ENCODE results near the gene TRMT6. TPM values are rescaled to one million over a fixed set of nuclear protein-coding genes. Genes with fewer than 3 reads are reported as not detected.
A peak's percentile ranks its signal among the peaks of the same experiment; 100 is the strongest.

The TRMT6 gene
- total and polyA plus RNA-seq, 9 of the 15 experiments (the other 6 are each of a cell fraction or from before 2014, with no cell fraction given): 10.6 to 21.3 (median 15.6) TPM

DNA sequence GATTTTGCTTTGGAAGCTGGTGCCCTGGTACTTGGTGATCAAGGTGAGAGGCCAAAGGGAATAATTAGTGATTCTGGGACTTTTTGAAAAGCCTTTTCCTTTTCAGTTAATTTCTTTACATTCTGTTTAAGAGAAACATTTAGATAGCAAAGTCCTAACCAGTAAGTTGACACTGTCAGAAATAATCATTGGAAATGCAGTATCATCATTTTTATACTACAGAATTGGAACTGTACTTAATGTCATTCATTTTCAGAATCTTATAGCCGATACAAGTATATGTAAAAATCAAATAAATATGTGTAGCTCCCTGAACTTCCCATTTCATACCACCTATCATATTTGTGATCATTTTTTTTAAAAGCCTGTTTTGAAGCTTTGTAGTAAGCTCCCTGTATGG is 27.6 kb upstream of the TRMT6 start:
- Histone ChIP-seq H3K4me1 (replicated peaks in 1 of 2; ENCODE audit: control insufficient read depth in 2 of 2, insufficient read depth in 2 of 2, low read length in 2 of 2) (no peaks in the 10 kb centered on the region), H3K27me3 (ENCODE audit: control insufficient read depth in 2 of 2, insufficient read depth in 2 of 2, low read length in 2 of 2) (no peaks in the 10 kb centered on the region), H3K36me3 (ENCODE audit: control insufficient read depth, insufficient read depth, low read length) (peaks cover 72% of the 10 kb centered on the region), H3K79me2 (ENCODE audit: control insufficient read depth, insufficient read depth, low read length) (no peaks in the 10 kb centered on the region), H3K27ac (ENCODE audit: extremely low read depth, low read depth, low read length) (no peak overlapping the region), H3K4me3 (no peak overlapping the region), H3K9ac (ENCODE audit: insufficient read depth in 1 of 2, low read depth in 2 of 2, low read length in 2 of 2) (no peak overlapping the region), H2AFZ (ENCODE audit: low read depth, low read length) (no peak overlapping the region), H3K9me1 (ENCODE audit: control insufficient read depth, insufficient read depth, low read length) (no peaks in the 10 kb centered on the region), H4K20me1 (replicated peaks; ENCODE audit: control insufficient read depth, insufficient read depth, low read length) (no peaks in the 10 kb centered on the region), H3K4me2 (ENCODE audit: insufficient read depth, low read length) (no peak overlapping the region), H3K9me3 (replicated peaks; ENCODE audit: control insufficient read depth, insufficient read depth, low read depth, low read length) (no peaks in the 10 kb centered on the region)
- intact Hi-C loops (cut with micrococcal nuclease) (no loop called here), in situ Hi-C loops (cut with MboI) (no loop called here)
- BruUV-seq (replicated peaks): no TSS peak
- DNase-seq (ENCODE audit: extremely low read depth in 1 of 4, low spot score in 3 of 4) (no peak), ATAC-seq (no peak), FAIRE-seq (no peak)
- ChIA-PET POLR2A (interaction anchor here (1.0 kb wide), 1 partner anchor 9 kb away, joined by 3 read pairs; no protein-coding TSS in a partner anchor), CTCF (ENCODE audit: low intra/inter-chr PET ratio) (no interaction called here)
- TF ChIP-seq ZNF316 (IDR thresholded peaks at IDR 0.05) (peak; percentile 63), MAFF (IDR thresholded peaks at IDR 0.05; ENCODE audit: low read length) (0 out of 2 replicates have a peak, but pooled peaks have one; percentile 6), KLF1 (tag; IDR thresholded peaks at IDR 0.05) (no peak), C11orf30 (IDR thresholded peaks at IDR 0.05; ENCODE audit: low read depth) (peak; percentile 39; the same call in 1 of the 2 replicates)
- TF ChIP-seq, protein P1, sequence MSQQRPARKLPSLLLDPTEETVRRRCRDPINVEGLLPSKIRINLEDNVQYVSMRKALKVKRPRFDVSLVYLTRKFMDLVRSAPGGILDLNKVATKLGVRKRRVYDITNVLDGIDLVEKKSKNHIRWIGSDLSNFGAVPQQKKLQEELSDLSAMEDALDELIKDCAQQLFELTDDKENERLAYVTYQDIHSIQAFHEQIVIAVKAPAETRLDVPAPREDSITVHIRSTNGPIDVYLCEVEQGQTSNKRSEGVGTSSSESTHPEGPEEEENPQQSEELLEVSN (IDR thresholded peaks at IDR 0.05; ENCODE audit: borderline replicate concordance in 1 of 2, extremely low read depth in 1 of 2, insufficient read depth in 1 of 2, insufficient read length in 1 of 2, low read depth in 1 of 2, low read length in 1 of 2, poor library complexity in 1 of 2, severe bottlenecking in 1 of 2): no peak
- 100% methylated on average over 1 of the region's 1 CpG for WGBS (ENCODE audit: insufficient coverage, low coverage, missing lambda C conversion rate)

DNA sequence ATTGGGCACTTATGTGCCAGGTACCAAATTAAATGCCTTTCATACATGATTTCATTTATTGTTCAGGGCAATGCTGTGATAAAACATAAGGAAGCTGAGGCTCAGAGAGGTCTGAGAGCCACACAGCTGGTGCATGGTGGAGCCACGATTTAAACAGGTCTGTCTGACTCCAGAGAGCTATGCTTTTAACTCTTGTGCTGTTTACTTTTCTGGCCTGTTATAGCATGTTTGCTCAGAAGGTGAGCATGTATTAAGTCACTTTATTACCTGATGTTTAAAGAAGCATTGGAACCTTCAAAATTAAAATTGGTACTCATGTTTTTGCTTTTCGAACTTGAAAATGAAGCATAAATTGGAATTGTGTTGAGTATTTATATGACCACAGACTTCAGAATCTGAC is 26.9 kb upstream of the TRMT6 start:
- ATAC-seq (no peak), FAIRE-seq (no peak), DNase-seq (ENCODE audit: extremely low read depth in 1 of 4, low spot score in 3 of 4) (no peak)
- H3K79me2 ChIP-seq (ENCODE audit: control insufficient read depth, insufficient read depth, low read length): no peaks in the 10 kb centered on the region
- intact Hi-C loops (cut with micrococcal nuclease) (no loop called here), in situ Hi-C loops (cut with MboI) (no loop called here)
- no peak overlapping the region for H3K9ac ChIP-seq (ENCODE audit: insufficient read depth in 1 of 2, low read depth in 2 of 2, low read length in 2 of 2)
- BruUV-seq (replicated peaks): no TSS peak
- no peak overlapping the region for H3K4me3 ChIP-seq
- no peak overlapping the region for H3K4me2 ChIP-seq (ENCODE audit: insufficient read depth, low read length)
- no peaks in the 10 kb centered on the region for H3K9me3 ChIP-seq (replicated peaks; ENCODE audit: control insufficient read depth, insufficient read depth, low read depth, low read length)
- no peaks in the 10 kb centered on the region for H4K20me1 ChIP-seq (replicated peaks; ENCODE audit: control insufficient read depth, insufficient read depth, low read length)
- no peaks in the 10 kb centered on the region for H3K4me1 ChIP-seq (replicated peaks in 1 of 2; ENCODE audit: control insufficient read depth in 2 of 2, insufficient read depth in 2 of 2, low read length in 2 of 2)
- no peaks in the 10 kb centered on the region for H3K9me1 ChIP-seq (ENCODE audit: control insufficient read depth, insufficient read depth, low read length)
- POLR2A ChIA-PET: interaction anchor here (0.6 kb wide), 1 partner anchor 92 kb away, joined by 3 read pairs; no protein-coding TSS in a partner anchor
- WGBS (ENCODE audit: insufficient coverage, low coverage, missing lambda C conversion rate): 77% methylated on average over 2 of the region's 2 CpGs
- no peak overlapping the region for H2AFZ ChIP-seq (ENCODE audit: low read depth, low read length)
- no peaks in the 10 kb centered on the region for H3K27me3 ChIP-seq (ENCODE audit: control insufficient read depth in 2 of 2, insufficient read depth in 2 of 2, low read length in 2 of 2)
- peaks cover 72% of the 10 kb centered on the region for H3K36me3 ChIP-seq (ENCODE audit: control insufficient read depth, insufficient read depth, low read length)
- CTCF ChIA-PET (ENCODE audit: low intra/inter-chr PET ratio): no interaction called here
- H3K27ac ChIP-seq (ENCODE audit: extremely low read depth, low read depth, low read length): no peak overlapping the region
- TF ChIP-seq ZKSCAN1 (IDR thresholded peaks at IDR 0.05; ENCODE audit: low read depth, low read length) (no peak), GABPA (tag; conservative IDR thresholded peaks at IDR 0.05; ENCODE audit: low read depth) (no peak), FOXJ2 (tag; IDR thresholded peaks at IDR 0.05) (no peak), SMAD1 (IDR thresholded peaks at IDR 0.05; ENCODE audit: low read depth, low read length, partially characterized antibody) (no peak), SAFB (IDR thresholded peaks at IDR 0.05; ENCODE audit: borderline replicate concordance, low read depth, low read length) (no peak), FOXA1 (IDR thresholded peaks at IDR 0.05; ENCODE audit: borderline replicate concordance) (no peak), STAT5A (IDR thresholded peaks at IDR 0.05; ENCODE audit: borderline replicate concordance, low read length) (no peak)
- TF ChIP-seq, protein P2, sequence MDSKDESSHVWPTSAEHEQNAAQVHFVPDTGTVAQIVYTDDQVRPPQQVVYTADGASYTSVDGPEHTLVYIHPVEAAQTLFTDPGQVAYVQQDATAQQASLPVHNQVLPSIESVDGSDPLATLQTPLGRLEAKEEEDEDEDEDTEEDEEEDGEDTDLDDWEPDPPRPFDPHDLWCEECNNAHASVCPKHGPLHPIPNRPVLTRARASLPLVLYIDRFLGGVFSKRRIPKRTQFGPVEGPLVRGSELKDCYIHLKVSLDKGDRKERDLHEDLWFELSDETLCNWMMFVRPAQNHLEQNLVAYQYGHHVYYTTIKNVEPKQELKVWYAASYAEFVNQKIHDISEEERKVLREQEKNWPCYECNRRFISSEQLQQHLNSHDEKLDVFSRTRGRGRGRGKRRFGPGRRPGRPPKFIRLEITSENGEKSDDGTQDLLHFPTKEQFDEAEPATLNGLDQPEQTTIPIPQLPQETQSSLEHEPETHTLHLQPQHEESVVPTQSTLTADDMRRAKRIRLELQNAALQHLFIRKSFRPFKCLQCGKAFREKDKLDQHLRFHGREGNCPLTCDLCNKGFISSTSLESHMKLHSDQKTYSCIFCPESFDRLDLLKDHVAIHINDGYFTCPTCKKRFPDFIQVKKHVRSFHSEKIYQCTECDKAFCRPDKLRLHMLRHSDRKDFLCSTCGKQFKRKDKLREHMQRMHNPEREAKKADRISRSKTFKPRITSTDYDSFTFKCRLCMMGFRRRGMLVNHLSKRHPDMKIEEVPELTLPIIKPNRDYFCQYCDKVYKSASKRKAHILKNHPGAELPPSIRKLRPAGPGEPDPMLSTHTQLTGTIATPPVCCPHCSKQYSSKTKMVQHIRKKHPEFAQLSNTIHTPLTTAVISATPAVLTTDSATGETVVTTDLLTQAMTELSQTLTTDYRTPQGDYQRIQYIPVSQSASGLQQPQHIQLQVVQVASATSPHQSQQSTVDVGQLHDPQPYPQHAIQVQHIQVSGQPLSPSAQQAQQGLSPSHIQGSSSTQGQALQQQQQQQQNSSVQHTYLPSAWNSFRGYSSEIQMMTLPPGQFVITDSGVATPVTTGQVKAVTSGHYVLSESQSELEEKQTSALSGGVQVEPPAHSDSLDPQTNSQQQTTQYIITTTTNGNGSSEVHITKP (IDR thresholded peaks at IDR 0.05; ENCODE audit: partially characterized antibody): no peak
